Measurements from ENCODE around the gene TRABD2A. TPM values are rescaled to one million over a fixed set of nuclear protein-coding genes. Genes with fewer than 3 reads are reported as not detected.
"Not testable (repeated sequence)": the region's sequence is repeated elsewhere in the genome, so short reads cannot be mapped to it uniquely, and the experiment has no call there.

Gene TRABD2A
- total RNA-seq, 1 donor from 2014 or later, result 1.3 TPM

DNA sequence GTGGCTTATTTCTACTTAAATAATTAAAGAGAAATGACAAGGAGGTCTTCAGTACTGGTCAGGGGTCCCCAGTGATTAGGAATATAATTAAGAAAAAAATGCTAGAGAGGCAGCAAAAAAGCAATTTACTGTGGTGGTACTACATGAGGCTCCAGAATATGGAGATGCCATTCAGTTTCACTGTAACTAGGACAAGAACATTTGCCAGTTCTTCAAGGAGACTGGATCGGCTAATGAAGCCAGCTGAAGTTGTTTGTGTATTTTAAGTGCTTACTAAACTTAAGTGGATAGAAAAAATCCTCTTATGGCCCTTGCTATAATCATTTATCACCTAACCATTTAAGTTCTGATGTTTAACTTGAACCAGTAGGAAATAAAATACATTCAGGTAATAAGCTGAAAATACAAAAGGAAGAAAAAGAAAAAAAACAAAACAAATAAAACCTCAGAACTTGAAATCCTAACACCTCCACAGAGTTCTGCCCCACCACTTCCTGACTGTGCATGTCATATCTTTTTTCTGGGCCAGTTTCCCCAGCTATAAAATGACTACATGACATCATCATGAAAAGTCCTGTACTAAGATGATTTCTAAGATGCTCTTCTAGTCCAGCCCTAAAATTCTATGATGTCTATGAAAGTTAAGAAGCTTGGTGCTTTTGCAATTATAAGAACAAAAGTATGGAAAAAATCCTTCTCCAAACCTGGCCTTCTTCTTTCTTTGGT is 98.0 kb downstream of the TRABD2A start:
- no peak for DNase-seq (ENCODE audit: extremely low read depth, low read depth, low spot score)

DNA sequence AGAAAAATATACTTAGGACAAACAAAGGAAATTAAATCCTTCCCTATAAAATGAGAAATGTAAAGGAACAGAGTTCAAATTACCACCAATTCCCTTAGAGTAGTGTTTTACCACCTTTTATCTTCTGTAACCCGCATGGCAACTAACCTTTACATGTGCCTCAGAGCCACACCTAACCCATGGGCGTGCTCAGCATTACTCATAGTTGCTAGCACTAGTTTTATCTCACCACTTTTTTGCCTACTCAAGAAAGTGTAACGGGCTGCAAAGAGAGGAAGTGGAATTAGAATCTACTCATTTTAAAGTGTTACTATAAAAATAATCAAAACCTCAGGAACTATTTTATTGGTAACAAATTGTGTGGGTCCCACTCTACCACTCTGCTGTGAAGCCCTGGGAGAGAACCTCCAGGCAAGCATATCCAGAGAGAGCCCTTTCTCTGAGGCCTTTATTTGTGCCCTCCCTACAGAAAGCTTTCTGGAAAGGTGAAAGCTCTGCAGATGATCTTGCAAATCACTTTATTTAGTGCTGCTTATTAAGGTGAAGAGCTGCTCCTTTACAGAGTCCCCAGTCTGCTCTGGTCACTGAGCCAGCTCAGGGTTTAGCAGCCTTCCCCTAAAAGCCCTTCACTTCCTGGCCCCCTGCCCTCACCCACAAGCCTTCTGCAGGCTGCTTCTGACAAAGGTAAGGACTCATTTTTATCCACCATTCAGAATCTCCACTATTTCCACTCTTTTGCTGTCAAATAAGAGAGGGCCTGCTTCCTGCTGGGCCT is 98.8 kb downstream of the TRABD2A start:
- no peak for DNase-seq (ENCODE audit: extremely low read depth, low read depth, low spot score)

DNA sequence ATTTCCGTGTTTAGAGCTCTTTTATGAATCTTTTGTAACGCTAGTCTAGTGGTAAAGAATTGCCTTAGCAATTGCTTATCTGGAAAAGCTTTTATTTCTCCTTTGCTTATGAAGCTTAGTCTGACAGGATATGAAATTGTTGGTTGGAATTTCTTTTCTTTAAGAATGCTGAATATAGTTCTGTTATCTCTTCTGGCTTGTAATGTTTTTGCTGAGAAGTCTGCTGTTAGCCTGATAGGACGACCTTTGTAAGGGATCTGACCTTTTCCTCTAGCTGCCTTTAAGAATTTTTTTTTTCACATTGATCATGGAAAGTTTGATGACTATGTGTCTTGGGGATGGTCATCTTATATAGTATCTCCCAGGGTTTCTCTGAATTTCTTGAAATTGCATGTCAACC is 101.1 kb downstream of the TRABD2A start:
- no peak for DNase-seq (ENCODE audit: extremely low read depth, low read depth, low spot score)

DNA sequence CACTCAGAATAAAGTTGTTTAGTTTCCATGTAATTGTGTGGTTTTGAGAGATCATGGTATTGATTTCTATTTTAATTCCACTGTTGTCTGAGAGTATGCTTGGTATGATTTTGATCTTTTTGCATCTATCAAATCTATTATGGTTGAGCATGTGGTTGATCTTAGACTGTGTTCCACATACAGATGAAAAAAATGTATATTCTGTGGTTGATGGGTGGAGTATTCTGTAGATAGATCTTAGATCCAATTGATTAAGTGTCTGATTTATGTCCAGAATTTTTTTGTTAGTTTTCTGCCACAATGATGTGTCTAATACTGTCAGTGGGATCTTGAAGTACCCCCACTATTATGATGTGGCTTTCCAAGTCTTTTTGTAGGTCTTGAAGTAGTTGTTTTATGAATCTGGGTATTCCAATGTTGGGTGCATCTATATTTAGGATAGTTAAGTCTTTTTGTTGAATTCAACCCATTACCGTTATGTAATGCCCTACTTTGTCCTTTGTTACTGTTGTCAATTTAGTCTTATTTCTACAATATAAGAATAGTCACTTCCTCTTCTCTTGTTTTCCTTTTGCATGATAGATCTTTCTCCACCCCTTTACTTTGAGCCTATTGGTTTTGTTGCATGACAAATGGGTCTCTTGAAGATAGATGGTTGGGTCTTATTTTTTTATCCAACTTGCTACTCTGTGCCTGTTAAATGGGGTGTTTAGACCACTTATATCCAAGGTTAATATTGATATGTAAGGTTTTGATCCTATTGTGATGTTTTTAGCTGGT is 101.8 kb downstream of the TRABD2A start:
- DNase-seq (ENCODE audit: extremely low read depth, low read depth, low spot score), result no peak

DNA sequence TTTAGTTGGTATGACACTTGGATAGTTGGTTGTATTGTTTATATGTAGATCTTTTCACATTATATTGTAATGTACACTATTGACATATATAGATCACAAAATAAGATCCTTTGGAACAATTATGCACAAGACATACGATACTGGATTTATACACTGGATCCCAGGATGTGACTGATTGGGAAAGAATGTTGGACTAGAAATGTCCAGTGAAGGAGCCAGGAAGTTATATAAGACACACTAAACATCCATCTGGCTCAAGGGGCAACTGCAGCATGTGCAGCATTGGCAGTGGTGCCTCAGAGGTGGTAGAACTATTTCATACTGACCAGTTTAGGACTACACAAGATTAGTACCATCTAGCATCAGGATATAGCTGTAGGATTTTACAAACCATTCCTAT is 104.9 kb downstream of the TRABD2A start:
- DNase-seq (ENCODE audit: extremely low read depth, low read depth, low spot score), result no peak

DNA sequence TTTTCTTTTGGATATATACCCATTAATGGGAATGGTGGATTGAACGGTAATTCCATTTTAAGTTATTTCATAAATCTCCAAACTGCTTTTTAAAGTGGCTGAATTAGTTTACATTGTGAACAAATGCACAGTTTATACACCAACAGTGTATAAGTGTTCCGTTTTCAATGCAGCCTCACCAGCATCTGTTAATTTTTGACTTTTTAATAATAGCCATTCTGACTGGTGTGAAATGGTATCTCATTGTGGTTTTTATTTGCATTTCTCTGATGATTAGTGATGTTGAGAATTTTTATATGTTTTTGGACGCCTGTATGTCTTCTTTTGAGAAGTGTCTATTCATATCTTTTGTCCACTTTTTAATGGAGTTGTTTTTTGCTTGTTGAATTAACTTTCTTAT is 107.3 kb downstream of the TRABD2A start:
- not testable (repeated sequence) for DNase-seq (ENCODE audit: extremely low read depth, low read depth, low spot score)

Other genes starting within 250 kb of the TRABD2A start
- gene TMSB10, start 24.6 kb upstream of the TRABD2A start, total RNA-seq, result 8,984 and 9,445 TPM in 2 replicates
- 44.8 and 54.3 TPM in 2 replicates for gene KCMF1, start 90.1 kb upstream of the TRABD2A start, total RNA-seq

Data from glomerular endothelial cell (primary cell).